Stimulated activated naive B cell treated with anti-CD40 and anti-IgM and Interleukin-4, amounts not matched to agents 10 μg/mL and 1 μg/mL and 100 μg/mL, for 72 hours (primary cell): Measurements from ENCODE around the gene PLEKHO1.

Experiments used
- ATAC-seq, 2 donors: fragments of 150-1000 bp; cut with Tn5 transposase; replicated peaks; 2 replicates each; pipeline ENCODE4 v1.10.0; 2021; ENCODE audit warnings: moderate library complexity in 1 of 2
- DNase-seq: peaks from one replicate; pipeline ENCODE4 v3.0.0; 2021
- H3K27ac Mint-ChIP-seq: one replicate; pipeline ENCODE4 v1.8.0; 2022; ENCODE audit warnings: mild to moderate bottlenecking, mixed read lengths
- H3K27me3 Mint-ChIP-seq, 2 donors: one replicate each; pipeline ENCODE4 v1.8.0; 2022; ENCODE audit warnings: mixed read lengths in 2 of 2
- H3K36me3 Mint-ChIP-seq, 2 donors: one replicate each; pipeline ENCODE4 v1.8.0; 2022; ENCODE audit warnings: mixed read lengths in 2 of 2, mild to moderate bottlenecking in 1 of 2
- H3K4me1 Mint-ChIP-seq, 2 donors: one replicate each; pipeline ENCODE4 v1.8.0; 2022; ENCODE audit warnings: mixed read lengths in 2 of 2, mild to moderate bottlenecking in 1 of 2
- H3K4me3 Mint-ChIP-seq, 2 donors: one replicate each; pipeline ENCODE4 v1.8.0; 2022; ENCODE audit warnings: mild to moderate bottlenecking in 2 of 2, mixed read lengths in 2 of 2, moderate library complexity in 1 of 2
- H3K9me3 Mint-ChIP-seq, 2 donors: one replicate each; pipeline ENCODE4 v1.8.0; 2022; ENCODE audit warnings: mixed read lengths in 2 of 2, mild to moderate bottlenecking in 1 of 2

The PLEKHO1 gene

GRCh38 chr1:150155413-150156071, 5.8 kb downstream of the PLEKHO1 start:
- peak overlapping the region; percentile 73 for H3K27ac Mint-ChIP-seq
- no peaks in the 10 kb centered on the region for H3K27me3 Mint-ChIP-seq
- DNase-seq = no peak
- H3K4me3 Mint-ChIP-seq = no peak overlapping the region
- peaks cover 40 to 78% of the 10 kb centered on the region in 2 donors for H3K36me3 Mint-ChIP-seq
- no peak for ATAC-seq
- no peaks in the 10 kb centered on the region for H3K9me3 Mint-ChIP-seq
- H3K4me1 Mint-ChIP-seq = peaks cover 62 to 89% of the 10 kb centered on the region in 2 donors

GRCh38 chr1:150156868-150157603, 7.3 kb downstream of the PLEKHO1 start:
- no peaks in the 10 kb centered on the region for H3K9me3 Mint-ChIP-seq
- H3K27me3 Mint-ChIP-seq = no peaks in the 10 kb centered on the region
- peak overlapping the region; percentile 77 for H3K27ac Mint-ChIP-seq
- H3K4me1 Mint-ChIP-seq = peaks cover 69 to 92% of the 10 kb centered on the region in 2 donors
- ATAC-seq (no peak), DNase-seq (no peak)
- peaks cover 32 to 72% of the 10 kb centered on the region in 2 donors for H3K36me3 Mint-ChIP-seq
- H3K4me3 Mint-ChIP-seq = no peak overlapping the region

- Mint-ChIP-seq H3K27me3 (no peaks in the 10 kb centered on the region), H3K27ac (peak overlapping the region; percentile 98), H3K36me3 (peaks cover 22 to 56% of the 10 kb centered on the region in 2 donors), H3K9me3 (no peaks in the 10 kb centered on the region), H3K4me3 (peak overlapping the region; percentile 29 to 78), H3K4me1 (peaks cover 75 to 99% of the 10 kb centered on the region in 2 donors)
- no peak for DNase-seq
- ATAC-seq = peak; percentile 40 to 44
Observed at GRCh38 chr1:150159550-150159949, 9.8 kb downstream of the PLEKHO1 start.

DNA sequence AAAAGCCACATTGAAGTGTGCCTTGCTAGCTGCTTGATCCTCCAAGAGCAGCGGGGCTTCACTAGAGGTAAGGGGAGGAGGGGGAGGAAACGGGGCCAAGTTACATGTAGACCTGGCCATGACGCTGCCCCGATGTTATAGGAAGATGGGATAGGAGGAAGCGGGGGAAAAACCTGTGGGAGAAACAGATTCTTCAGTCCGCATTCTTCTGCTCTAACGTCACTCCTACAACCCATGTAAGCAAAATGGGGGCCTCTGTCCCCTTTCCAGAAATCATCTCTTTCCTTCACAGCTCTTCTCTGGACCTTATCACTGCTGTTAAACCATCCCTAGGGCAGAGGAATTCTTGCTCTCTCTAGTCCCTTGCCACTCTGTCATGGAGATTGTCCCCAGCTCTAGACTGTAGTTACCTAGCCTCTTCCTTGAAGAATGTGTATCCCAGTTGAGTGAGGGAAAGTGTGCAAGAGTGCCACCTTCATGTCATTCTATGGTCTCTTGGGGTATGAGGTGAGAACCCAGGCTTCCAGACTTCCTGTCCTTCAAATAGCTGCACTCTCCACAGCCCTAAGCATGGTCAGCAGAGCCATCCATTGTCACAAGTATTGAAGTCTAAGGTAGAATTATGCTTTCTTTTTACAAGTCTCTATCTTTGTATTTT, 11.4 kb downstream of the PLEKHO1 start:
- peaks cover 78 to 99% of the 10 kb centered on the region in 2 donors for H3K4me1 Mint-ChIP-seq
- H3K4me3 Mint-ChIP-seq = peak overlapping the region; percentile 78 to 79
- DNase-seq (no peak), ATAC-seq (no peak)
- H3K27me3 Mint-ChIP-seq = no peaks in the 10 kb centered on the region
- H3K36me3 Mint-ChIP-seq = peaks cover 11 to 42% of the 10 kb centered on the region in 2 donors
- H3K9me3 Mint-ChIP-seq = no peaks in the 10 kb centered on the region
- H3K27ac Mint-ChIP-seq = peak overlapping the region; percentile 98

GRCh38 chr1:150161747-150162581, 12.2 kb downstream of the PLEKHO1 start:
- ATAC-seq = no peak
- H3K27me3 Mint-ChIP-seq = no peaks in the 10 kb centered on the region
- peak overlapping the region; percentile 76 to 79 for H3K4me3 Mint-ChIP-seq
- peak overlapping the region; percentile 98 for H3K27ac Mint-ChIP-seq
- DNase-seq = no peak
- no peaks in the 10 kb centered on the region for H3K9me3 Mint-ChIP-seq
- H3K36me3 Mint-ChIP-seq = peaks cover 6 to 34% of the 10 kb centered on the region in 2 donors
- peaks cover 76 to 99% of the 10 kb centered on the region in 2 donors for H3K4me1 Mint-ChIP-seq

DNA sequence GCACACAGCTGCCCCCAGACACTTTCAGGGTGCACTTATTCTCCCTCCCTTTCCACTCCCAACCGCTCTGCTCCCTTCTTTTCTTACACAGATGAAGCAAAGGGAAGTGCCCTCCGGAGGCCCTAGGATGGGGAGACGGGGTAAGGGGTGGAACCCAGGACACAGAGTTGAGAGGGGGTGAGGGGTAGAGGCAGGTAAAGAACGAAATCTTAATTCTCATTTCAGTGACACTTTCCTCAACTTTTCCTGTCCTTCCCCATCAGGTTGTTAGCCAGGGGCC, 12.8 kb downstream of the PLEKHO1 start:
- DNase-seq = no peak
- peaks cover 6 to 28% of the 10 kb centered on the region in 2 donors for H3K36me3 Mint-ChIP-seq
- peak overlapping the region; percentile 76 to 79 for H3K4me3 Mint-ChIP-seq
- H3K9me3 Mint-ChIP-seq = no peaks in the 10 kb centered on the region
- no peak for ATAC-seq
- H3K4me1 Mint-ChIP-seq = peaks cover 74 to 93% of the 10 kb centered on the region in 2 donors
- H3K27ac Mint-ChIP-seq = peak overlapping the region; percentile 98
- no peaks in the 10 kb centered on the region for H3K27me3 Mint-ChIP-seq

DNA sequence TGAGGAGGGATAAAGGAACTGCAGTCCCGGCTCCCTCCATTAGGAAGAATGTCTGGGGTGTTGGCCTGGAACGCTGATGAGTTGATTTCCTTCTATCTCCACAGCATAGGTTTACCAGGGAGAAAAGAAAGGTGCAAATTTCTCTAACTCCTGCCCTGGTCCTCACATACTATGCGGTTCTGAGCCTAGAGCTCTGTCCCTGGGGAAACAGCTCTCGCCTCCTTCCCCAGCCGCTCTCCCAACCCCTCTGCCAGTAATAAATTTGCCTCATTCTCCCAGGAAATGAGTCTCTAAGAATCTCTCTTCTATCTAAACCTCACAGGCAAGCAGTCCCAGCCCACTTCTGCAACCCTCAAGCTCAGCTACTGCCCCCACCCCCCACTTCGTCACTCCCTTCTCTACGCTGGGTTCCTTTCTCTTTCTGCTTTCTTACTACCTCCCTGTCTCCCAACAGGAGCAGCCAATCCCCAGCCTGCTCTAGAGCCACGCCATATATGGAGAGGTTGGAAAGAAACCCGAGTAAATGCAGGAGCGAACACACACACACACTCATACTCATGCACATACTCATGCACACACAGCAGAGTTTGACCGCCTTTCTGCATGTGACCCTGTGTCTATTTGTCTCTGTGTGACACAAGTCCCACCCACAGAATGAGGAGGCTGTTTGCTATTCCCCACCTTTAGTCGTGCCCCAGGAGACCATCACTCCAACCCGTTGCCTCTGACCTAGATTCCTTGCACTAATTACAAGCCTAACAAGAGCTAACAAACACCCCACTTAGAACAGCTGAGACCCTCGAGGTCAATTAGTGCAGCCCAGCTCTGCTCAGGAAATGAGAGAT, 13.4 kb downstream of the PLEKHO1 start:
- H3K4me1 Mint-ChIP-seq = peaks cover 72 to 88% of the 10 kb centered on the region in 2 donors
- no peaks in the 10 kb centered on the region for H3K27me3 Mint-ChIP-seq
- peak; percentile 55 for DNase-seq

DNA sequence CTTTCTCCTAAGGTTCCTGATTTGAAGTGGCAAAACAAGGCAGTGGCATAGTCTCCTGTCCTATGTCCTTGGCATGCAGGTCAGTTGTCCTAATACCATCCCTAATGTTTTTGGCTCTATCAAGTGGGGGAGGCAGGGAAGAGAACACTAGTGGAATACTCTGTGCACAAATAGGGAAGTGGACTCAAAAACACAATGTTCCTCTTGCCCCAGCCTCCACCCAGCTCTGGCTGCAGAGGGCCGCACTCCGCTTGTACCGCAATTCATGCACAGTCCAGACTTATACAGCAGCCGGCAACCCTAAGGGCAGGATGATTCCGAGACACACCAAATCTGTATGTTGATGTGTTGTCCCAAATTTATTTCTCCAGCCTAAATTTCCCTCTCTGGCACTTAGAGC, 14.5 kb downstream of the PLEKHO1 start:
- H3K9me3 Mint-ChIP-seq = no peaks in the 10 kb centered on the region
- peaks cover 0 to 14% of the 10 kb centered on the region in 2 donors for H3K36me3 Mint-ChIP-seq
- ATAC-seq (no peak), DNase-seq (no peak)
- no peak overlapping the region for H3K4me3 Mint-ChIP-seq
- H3K27ac Mint-ChIP-seq = peak overlapping the region; percentile 79
- H3K27me3 Mint-ChIP-seq = no peaks in the 10 kb centered on the region
- peaks cover 68 to 82% of the 10 kb centered on the region in 2 donors for H3K4me1 Mint-ChIP-seq

More for the DNA sequence above, 13.4 kb downstream of the PLEKHO1 start:
- peak; percentile 48 to 59 for ATAC-seq
- Mint-ChIP-seq H3K9me3 (no peaks in the 10 kb centered on the region), H3K36me3 (peaks cover 3 to 24% of the 10 kb centered on the region in 2 donors), H3K4me3 (peak overlapping the region; percentile 76 to 79), H3K27ac (peak overlapping the region; percentile 98)

DNA sequence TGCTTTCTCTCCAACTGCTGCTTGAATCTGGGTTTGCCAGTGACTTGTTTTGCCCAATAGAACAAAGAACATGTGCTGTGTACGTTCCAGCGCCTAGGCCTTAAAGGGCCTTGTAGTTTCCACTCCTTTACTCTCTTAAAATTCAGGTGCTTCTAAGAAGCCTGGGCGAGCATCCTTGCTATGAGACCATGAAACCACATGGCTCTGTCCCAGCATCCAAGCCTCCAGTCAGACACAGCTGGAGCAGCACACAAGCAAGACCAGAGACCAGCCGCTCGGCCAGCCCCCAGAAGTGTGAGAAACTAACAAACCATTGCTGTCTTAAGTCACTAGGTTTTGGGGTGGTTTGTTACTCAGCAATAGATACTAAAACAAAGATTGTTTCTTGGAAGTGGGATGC, 15.1 kb downstream of the PLEKHO1 start:
- DNase-seq (no peak), ATAC-seq (no peak)
- Mint-ChIP-seq H3K4me3 (peak overlapping the region in 1 of 2 donors; percentile 43), H3K9me3 (no peaks in the 10 kb centered on the region), H3K36me3 (peaks cover 0 to 10% of the 10 kb centered on the region in 2 donors), H3K27me3 (no peaks in the 10 kb centered on the region), H3K4me1 (peaks cover 63 to 76% of the 10 kb centered on the region in 2 donors), H3K27ac (peak overlapping the region; percentile 82)

- Mint-ChIP-seq H3K9me3 (no peaks in the 10 kb centered on the region), H3K27me3 (no peaks in the 10 kb centered on the region), H3K4me1 (peaks cover 55 to 68% of the 10 kb centered on the region in 2 donors), H3K36me3 (peaks cover 0 to 6% of the 10 kb centered on the region in 2 donors), H3K27ac (peak overlapping the region; percentile 82), H3K4me3 (peak overlapping the region; percentile 23 to 43)
- DNase-seq (no peak), ATAC-seq (no peak)
Observed at GRCh38 chr1:150165622-150166612, 16.2 kb downstream of the PLEKHO1 start.

GRCh38 chr1:150168960-150169601, 19.4 kb downstream of the PLEKHO1 start:
- Mint-ChIP-seq H3K9me3 (no peaks in the 10 kb centered on the region), H3K4me1 (peaks cover 26 to 39% of the 10 kb centered on the region in 2 donors), H3K36me3 (no peaks in the 10 kb centered on the region), H3K27ac (no peak overlapping the region), H3K4me3 (no peak overlapping the region), H3K27me3 (no peaks in the 10 kb centered on the region)
- ATAC-seq (peak; percentile 73 to 82), DNase-seq (no peak)

DNA sequence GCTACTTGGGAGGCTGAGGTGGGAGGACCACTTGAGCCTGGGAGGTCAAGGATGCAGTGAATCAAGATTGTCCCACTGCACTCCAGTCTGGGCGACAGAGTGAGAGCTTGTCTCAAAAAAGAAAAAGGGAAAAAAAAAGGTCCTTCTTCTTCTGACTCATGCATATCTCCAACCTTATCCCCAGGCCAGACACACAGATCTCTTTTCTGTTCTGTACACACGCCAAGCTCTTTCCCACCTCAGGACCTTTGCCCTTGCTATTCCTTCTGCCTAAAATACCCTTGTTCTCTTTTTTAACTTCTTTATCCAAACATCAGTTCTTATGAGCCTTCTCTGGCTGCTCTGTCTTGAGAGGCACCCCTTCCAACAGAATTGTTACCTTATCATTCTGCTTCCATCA, 22.1 kb downstream of the PLEKHO1 start:
- Mint-ChIP-seq H3K27ac (no peak overlapping the region), H3K9me3 (no peaks in the 10 kb centered on the region), H3K4me1 (peaks cover 4 to 12% of the 10 kb centered on the region in 2 donors), H3K36me3 (no peaks in the 10 kb centered on the region), H3K4me3 (no peak overlapping the region), H3K27me3 (no peaks in the 10 kb centered on the region)
- ATAC-seq = no peak
- DNase-seq = no peak
